Measurements from ENCODE around the gene SPANXN2.
A peak's percentile ranks its signal among the peaks of the same experiment; 100 is the strongest.

SPANXN2 gene

DNA sequence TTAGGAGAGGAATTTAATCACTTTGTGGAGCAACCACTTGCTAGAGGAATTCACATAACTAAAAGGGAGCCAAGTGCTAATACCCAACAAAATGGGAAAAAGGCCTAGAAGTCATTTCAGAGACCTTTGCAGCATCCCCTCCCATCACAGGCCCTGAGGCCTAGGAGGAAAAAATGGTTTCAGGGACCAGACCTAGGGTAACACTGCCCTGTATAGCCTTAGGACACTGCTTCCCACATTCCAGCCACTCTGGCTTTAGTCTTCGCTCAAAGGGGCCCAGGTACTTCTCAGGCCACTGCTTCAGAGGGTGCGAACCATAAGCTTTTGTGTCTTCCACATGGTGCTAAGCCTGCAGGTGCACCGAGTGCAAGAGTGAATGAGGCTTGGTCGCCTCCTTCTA, 19.1 kb downstream of the SPANXN2 start:
- no peak for DNase-seq (ENCODE audit: low spot score)
- in situ Hi-C loops (cut with MboI; ENCODE audit: low sequenced_read_pairs, unreplicated experiment) = no loop called here
- TF ChIP-seq, protein P1, sequence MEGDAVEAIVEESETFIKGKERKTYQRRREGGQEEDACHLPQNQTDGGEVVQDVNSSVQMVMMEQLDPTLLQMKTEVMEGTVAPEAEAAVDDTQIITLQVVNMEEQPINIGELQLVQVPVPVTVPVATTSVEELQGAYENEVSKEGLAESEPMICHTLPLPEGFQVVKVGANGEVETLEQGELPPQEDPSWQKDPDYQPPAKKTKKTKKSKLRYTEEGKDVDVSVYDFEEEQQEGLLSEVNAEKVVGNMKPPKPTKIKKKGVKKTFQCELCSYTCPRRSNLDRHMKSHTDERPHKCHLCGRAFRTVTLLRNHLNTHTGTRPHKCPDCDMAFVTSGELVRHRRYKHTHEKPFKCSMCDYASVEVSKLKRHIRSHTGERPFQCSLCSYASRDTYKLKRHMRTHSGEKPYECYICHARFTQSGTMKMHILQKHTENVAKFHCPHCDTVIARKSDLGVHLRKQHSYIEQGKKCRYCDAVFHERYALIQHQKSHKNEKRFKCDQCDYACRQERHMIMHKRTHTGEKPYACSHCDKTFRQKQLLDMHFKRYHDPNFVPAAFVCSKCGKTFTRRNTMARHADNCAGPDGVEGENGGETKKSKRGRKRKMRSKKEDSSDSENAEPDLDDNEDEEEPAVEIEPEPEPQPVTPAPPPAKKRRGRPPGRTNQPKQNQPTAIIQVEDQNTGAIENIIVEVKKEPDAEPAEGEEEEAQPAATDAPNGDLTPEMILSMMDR (IDR thresholded peaks at IDR 0.05; ENCODE audit: borderline replicate concordance, control extremely low read depth, extremely low read depth, insufficient read depth, missing control alignments) = no peak

DNA sequence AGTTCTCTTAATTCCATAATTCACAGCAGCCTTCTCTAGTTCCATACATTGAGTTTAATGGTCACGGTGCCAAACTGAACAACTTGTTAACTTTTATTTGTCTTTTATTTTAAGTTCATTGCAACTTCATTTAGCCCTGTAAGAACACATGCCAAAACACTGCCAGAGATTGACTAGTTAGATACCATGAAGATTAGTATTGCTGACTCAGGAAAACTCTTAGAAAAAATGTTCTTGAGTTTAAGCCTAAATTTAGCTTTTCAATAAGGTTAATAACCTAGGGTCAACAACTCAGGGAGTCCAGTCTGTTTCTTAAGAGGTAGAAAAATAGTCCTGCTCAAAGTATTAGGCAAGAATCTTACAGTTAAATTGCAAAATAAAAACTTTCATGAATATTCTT, 25.7 kb downstream of the SPANXN2 start:
- TF ChIP-seq, protein P1 (IDR thresholded peaks at IDR 0.05; ENCODE audit: borderline replicate concordance, control extremely low read depth, extremely low read depth, insufficient read depth, missing control alignments) = no peak
- in situ Hi-C loops (cut with MboI; ENCODE audit: low sequenced_read_pairs, unreplicated experiment) = no loop called here
- DNase-seq (ENCODE audit: low spot score) = no peak

DNA sequence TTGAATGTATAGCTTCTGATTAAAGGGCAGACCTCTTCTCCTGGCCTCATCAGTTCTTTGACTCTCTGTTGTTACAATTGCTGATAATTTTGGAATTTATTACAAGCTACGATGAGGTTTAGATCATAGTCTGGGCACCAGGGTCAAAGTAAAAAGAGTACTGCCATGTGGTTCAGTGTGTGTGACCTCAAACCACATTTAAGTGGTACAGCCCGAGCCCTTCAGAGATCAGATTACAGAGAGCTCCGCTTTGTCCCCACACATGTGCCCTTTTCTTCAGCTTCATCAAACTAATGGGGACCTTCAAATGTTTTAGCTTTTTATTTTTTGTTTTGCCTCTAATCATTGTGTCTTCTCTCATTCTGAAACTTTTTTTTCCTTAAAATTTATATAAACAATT, 37.1 kb downstream of the SPANXN2 start:
- TF ChIP-seq, protein P1 (IDR thresholded peaks at IDR 0.05; ENCODE audit: borderline replicate concordance, control extremely low read depth, extremely low read depth, insufficient read depth, missing control alignments) = no peak

DNA sequence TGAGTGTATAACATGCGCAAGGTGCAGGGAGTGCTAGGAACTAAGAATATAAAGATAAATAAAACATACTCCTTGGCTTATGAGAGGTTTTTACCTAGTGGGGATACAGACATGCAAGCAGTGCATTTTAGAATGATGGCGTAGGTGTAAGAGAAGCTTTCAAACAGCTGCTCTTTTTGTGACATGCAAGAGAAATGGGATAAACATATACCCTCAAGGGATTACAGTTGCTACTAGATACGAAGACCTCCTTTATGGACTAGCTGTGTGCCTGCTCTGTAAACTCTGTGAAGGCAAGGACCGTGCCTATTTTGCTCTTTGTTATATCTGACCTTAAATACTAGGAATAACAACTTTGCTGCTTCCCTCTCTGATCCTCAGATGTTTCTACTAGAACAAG, 45.6 kb downstream of the SPANXN2 start:
- DNase-seq (ENCODE audit: low spot score) = no peak
- TF ChIP-seq, protein P1 (IDR thresholded peaks at IDR 0.05; ENCODE audit: borderline replicate concordance, control extremely low read depth, extremely low read depth, insufficient read depth, missing control alignments) = no peak
- in situ Hi-C loops (cut with MboI; ENCODE audit: low sequenced_read_pairs, unreplicated experiment) = no loop called here

More for the DNA sequence above, 37.1 kb downstream of the SPANXN2 start:
- in situ Hi-C loops (cut with MboI; ENCODE audit: low sequenced_read_pairs, unreplicated experiment) = no loop called here
- DNase-seq (ENCODE audit: low spot score) = no peak

DNA sequence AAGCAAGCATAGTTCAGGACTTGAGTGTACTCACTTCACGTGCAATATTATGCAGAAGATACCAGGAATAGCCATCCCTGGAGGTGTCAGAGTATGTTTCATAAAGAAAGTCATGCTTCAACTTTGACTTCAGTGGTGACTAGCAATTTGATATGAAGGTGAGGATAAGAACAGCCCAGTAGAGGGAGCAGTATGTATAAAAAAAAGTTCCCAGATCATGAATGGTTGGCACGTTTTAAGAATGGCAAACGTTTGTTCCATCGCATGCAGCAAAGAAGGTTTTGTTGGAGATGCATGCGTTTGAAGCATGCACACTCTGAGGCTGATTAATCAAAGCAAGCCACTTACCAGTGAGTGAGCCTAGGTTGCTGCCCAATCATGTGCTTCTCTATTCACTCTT, 51.2 kb downstream of the SPANXN2 start:
- DNase-seq (ENCODE audit: low spot score) = no peak
- in situ Hi-C loops (cut with MboI; ENCODE audit: low sequenced_read_pairs, unreplicated experiment) = no loop called here
- TF ChIP-seq, protein P1 (IDR thresholded peaks at IDR 0.05; ENCODE audit: borderline replicate concordance, control extremely low read depth, extremely low read depth, insufficient read depth, missing control alignments) = no peak

DNA sequence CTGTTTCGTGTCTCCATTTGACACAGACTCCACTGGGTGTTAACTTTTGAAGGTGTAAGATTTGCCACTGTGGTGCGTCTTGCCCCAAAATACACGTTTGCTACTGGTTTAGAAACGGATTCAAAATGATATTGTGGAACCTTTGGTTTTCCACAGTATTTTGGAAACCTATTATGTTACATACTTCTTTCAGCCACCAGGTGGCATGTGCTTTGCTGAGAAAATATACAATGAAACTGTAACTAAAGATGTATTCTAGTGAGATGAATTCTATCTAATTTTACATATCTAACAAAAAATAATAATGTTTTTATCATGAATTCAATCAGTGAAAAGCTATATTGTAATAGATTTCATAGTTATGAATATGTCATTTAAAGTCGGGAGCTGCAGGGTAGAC, 56.2 kb downstream of the SPANXN2 start:
- in situ Hi-C loops (cut with MboI; ENCODE audit: low sequenced_read_pairs, unreplicated experiment) = no loop called here
- TF ChIP-seq, protein P1 (IDR thresholded peaks at IDR 0.05; ENCODE audit: borderline replicate concordance, control extremely low read depth, extremely low read depth, insufficient read depth, missing control alignments) = peak; percentile 28
- no peak for DNase-seq (ENCODE audit: low spot score)

DNA sequence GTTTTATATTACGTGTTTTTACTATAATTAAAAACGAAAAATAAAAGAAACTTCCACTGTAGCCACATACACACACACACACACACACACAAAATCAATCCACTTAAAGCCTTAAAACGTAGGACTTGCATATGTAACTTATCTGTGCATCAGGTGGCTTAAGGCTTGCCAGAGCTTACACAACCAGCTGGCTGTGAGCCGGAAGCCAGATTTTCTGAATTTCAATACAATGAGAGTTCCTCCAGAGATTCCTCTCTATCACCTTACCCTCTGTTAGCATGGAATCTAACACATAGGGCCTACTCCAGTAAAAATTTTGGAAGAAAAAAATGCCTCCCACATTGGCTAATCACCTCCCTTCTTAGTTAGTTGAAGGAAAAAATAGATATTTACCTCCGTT, 56.8 kb downstream of the SPANXN2 start:
- no peak for DNase-seq (ENCODE audit: low spot score)
- TF ChIP-seq, protein P1 (IDR thresholded peaks at IDR 0.05; ENCODE audit: borderline replicate concordance, control extremely low read depth, extremely low read depth, insufficient read depth, missing control alignments) = no peak
- in situ Hi-C loops (cut with MboI; ENCODE audit: low sequenced_read_pairs, unreplicated experiment) = no loop called here
